ENCODE data around the gene CLASRP.

DNA sequence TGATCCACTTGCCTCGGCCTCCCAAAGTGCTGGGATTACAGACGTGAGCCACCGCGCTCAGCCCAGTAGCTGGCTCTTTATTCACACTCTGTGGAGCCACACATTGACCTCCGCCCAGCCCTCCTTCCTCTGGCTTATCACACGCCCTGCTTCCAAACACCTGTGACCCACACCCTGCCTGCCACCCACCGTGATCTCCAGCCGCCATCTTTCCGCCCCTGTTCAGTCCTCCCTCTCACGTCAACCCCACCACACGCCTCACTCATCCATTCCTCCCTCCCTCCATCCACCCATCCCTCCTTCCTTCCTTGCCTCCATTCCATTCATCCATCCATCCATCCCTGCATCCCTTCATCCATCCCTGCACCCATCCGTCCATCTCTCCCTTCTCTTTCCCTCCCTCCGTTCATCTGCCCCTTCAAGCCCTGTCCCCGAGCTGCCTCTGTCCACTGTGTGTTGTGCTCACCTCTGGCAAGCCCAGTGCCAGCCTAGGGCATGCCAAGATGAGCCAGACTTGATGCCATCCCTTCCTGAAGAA, 19.8 kb downstream of the CLASRP start:
- TF ChIP-seq, protein P1, sequence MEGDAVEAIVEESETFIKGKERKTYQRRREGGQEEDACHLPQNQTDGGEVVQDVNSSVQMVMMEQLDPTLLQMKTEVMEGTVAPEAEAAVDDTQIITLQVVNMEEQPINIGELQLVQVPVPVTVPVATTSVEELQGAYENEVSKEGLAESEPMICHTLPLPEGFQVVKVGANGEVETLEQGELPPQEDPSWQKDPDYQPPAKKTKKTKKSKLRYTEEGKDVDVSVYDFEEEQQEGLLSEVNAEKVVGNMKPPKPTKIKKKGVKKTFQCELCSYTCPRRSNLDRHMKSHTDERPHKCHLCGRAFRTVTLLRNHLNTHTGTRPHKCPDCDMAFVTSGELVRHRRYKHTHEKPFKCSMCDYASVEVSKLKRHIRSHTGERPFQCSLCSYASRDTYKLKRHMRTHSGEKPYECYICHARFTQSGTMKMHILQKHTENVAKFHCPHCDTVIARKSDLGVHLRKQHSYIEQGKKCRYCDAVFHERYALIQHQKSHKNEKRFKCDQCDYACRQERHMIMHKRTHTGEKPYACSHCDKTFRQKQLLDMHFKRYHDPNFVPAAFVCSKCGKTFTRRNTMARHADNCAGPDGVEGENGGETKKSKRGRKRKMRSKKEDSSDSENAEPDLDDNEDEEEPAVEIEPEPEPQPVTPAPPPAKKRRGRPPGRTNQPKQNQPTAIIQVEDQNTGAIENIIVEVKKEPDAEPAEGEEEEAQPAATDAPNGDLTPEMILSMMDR (optimal IDR thresholded peaks at IDR 0.05 in 1 of 3, IDR thresholded peaks at IDR 0.05 in 1 of 3, conservative IDR thresholded peaks at IDR 0.05 in 1 of 3; ENCODE audit: extremely low read depth in 1 of 3, insufficient read depth in 2 of 3, low read length in 3 of 3), result no peak
- TF ChIP-seq EZH2 (IDR thresholded peaks at IDR 0.05; ENCODE audit: low read length), result no peak
